K562 treated with DMSO at 1 percent for 48 hours (cell line): Measurements from ENCODE around the gene TYRP1. TPM values are rescaled to one million over a fixed set of nuclear protein-coding genes. Genes with fewer than 3 reads are reported as not detected.

Experiments
- total RNA-seq: library from RNA; unstranded; fragments of 300-600 nt; gene quantifications from 2 replicates; pipeline ENCODE4 v1.2.3, GENCODE V29; 2022; ENCODE audit warnings: low replicate concordance; ENCODE audit errors: extremely low read depth

TYRP1 gene, protein sequence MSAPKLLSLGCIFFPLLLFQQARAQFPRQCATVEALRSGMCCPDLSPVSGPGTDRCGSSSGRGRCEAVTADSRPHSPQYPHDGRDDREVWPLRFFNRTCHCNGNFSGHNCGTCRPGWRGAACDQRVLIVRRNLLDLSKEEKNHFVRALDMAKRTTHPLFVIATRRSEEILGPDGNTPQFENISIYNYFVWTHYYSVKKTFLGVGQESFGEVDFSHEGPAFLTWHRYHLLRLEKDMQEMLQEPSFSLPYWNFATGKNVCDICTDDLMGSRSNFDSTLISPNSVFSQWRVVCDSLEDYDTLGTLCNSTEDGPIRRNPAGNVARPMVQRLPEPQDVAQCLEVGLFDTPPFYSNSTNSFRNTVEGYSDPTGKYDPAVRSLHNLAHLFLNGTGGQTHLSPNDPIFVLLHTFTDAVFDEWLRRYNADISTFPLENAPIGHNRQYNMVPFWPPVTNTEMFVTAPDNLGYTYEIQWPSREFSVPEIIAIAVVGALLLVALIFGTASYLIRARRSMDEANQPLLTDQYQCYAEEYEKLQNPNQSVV
- not detected in 2 replicates for total RNA-seq

GRCh38 chr9:12693141-12693540 is at the start of gene TYRP1:
Gene TYRP1 (plus strand): TSS chr9:12693385. CDS start chr9:12693997, 612 bp downstream.

Other genes starting within 250 kb of the TYRP1 start
- not detected in 2 replicates for gene LURAP1L, start 81.6 kb downstream of the TYRP1 start, total RNA-seq